Mucosa of stomach (tissue), 1 donor: ENCODE measurements around the gene VPS26A.
"Not testable (repeated sequence)": the region's sequence is repeated elsewhere in the genome, so short reads cannot be mapped to it uniquely, and the experiment has no call there.

Source experiments
- H3K27me3 ChIP-seq: one replicate; pipeline ENCODE4 v1.7.0; 2013; ENCODE audit warnings: mild to moderate bottlenecking, low read length; ENCODE audit not compliant: control insufficient read depth, insufficient read depth
- H3K36me3 ChIP-seq: one replicate; pipeline ENCODE4 v1.7.0; 2013; ENCODE audit warnings: low read length; ENCODE audit not compliant: control insufficient read depth, insufficient read depth
- H3K4me1 ChIP-seq: one replicate; pipeline ENCODE4 v1.7.0; 2013; ENCODE audit warnings: mild to moderate bottlenecking, low read length; ENCODE audit not compliant: control insufficient read depth, insufficient read depth
- H3K4me3 ChIP-seq: one replicate; pipeline ENCODE4 v1.7.0; 2013; ENCODE audit warnings: low read length
- H3K9ac ChIP-seq: one replicate; pipeline ENCODE4 v1.7.0; 2013; ENCODE audit warnings: mild to moderate bottlenecking, low read length, moderate library complexity
- H3K9me3 ChIP-seq: one replicate; pipeline ENCODE4 v1.7.0; 2013; ENCODE audit warnings: mild to moderate bottlenecking, low read length, moderate library complexity; ENCODE audit not compliant: control insufficient read depth
- donor health status: Pancreatic carcinoma.

Gene VPS26A

GRCh38 chr10:69107699-69108098 lies 16.3 kb upstream of the VPS26A start:
- Histone ChIP-seq H3K9ac (no peak overlapping the region), H3K4me3 (no peak overlapping the region), H3K27me3 (no peaks in the 10 kb centered on the region), H3K9me3 (no peaks in the 10 kb centered on the region), H3K36me3 (no peaks in the 10 kb centered on the region), H3K4me1 (no peaks in the 10 kb centered on the region)

GRCh38 chr10:69119896-69120295 lies 4.1 kb upstream of the VPS26A start:
- H3K9ac ChIP-seq = no peak overlapping the region
- H3K4me3 ChIP-seq = no peak overlapping the region
- no peaks in the 10 kb centered on the region for H3K9me3 ChIP-seq
- H3K4me1 ChIP-seq = no peaks in the 10 kb centered on the region
- H3K27me3 ChIP-seq = no peaks in the 10 kb centered on the region
- no peaks in the 10 kb centered on the region for H3K36me3 ChIP-seq

GRCh38 chr10:69123306-69123746 lies 652 bp upstream of the VPS26A start:
- H3K27me3 ChIP-seq = no peaks in the 10 kb centered on the region
- H3K4me1 ChIP-seq = no peaks in the 10 kb centered on the region
- H3K36me3 ChIP-seq = no peaks in the 10 kb centered on the region
- H3K9ac ChIP-seq = peak overlapping the region; percentile 98
- peak overlapping the region; percentile 86 for H3K4me3 ChIP-seq
- no peaks in the 10 kb centered on the region for H3K9me3 ChIP-seq

GRCh38 chr10:69124563-69125268 lies 738 bp downstream of the VPS26A start:
- Histone ChIP-seq H3K4me3 (peak overlapping the region; percentile 77), H3K9ac (peak overlapping the region; percentile 98), H3K4me1 (no peaks in the 10 kb centered on the region), H3K27me3 (no peaks in the 10 kb centered on the region), H3K9me3 (no peaks in the 10 kb centered on the region), H3K36me3 (no peaks in the 10 kb centered on the region)

GRCh38 chr10:69125554-69125953 lies 1.6 kb downstream of the VPS26A start:
- H3K9ac ChIP-seq = peak overlapping the region; percentile 98
- H3K9me3 ChIP-seq = no peaks in the 10 kb centered on the region
- H3K4me3 ChIP-seq = no peak overlapping the region
- no peaks in the 10 kb centered on the region for H3K27me3 ChIP-seq
- H3K4me1 ChIP-seq = no peaks in the 10 kb centered on the region
- no peaks in the 10 kb centered on the region for H3K36me3 ChIP-seq

GRCh38 chr10:69130251-69130650 lies 6.3 kb downstream of the VPS26A start:
- Histone ChIP-seq H3K27me3 (no peaks in the 10 kb centered on the region), H3K4me1 (no peaks in the 10 kb centered on the region), H3K9ac (no peak overlapping the region), H3K36me3 (peaks cover 4% of the 10 kb centered on the region), H3K9me3 (no peaks in the 10 kb centered on the region), H3K4me3 (no peak overlapping the region)

GRCh38 chr10:69139961-69140360 lies 16.0 kb downstream of the VPS26A start:
- H3K4me3 ChIP-seq = no peak overlapping the region
- H3K27me3 ChIP-seq = no peaks in the 10 kb centered on the region
- no peaks in the 10 kb centered on the region for H3K36me3 ChIP-seq
- H3K4me1 ChIP-seq = no peaks in the 10 kb centered on the region
- H3K9me3 ChIP-seq = no peaks in the 10 kb centered on the region
- no peak overlapping the region for H3K9ac ChIP-seq

GRCh38 chr10:69141304-69141703 lies 17.3 kb downstream of the VPS26A start:
- H3K36me3 ChIP-seq = no peaks in the 10 kb centered on the region
- H3K9me3 ChIP-seq = no peaks in the 10 kb centered on the region
- no peak overlapping the region for H3K4me3 ChIP-seq
- no peaks in the 10 kb centered on the region for H3K27me3 ChIP-seq
- H3K9ac ChIP-seq = no peak overlapping the region
- no peaks in the 10 kb centered on the region for H3K4me1 ChIP-seq

- not testable (repeated sequence) for H3K4me3 ChIP-seq, H3K27me3 ChIP-seq, H3K36me3 ChIP-seq, H3K4me1 ChIP-seq, H3K9me3 ChIP-seq, H3K9ac ChIP-seq
Observed at GRCh38 chr10:69142074-69142473, 18.1 kb downstream of the VPS26A start.

- Histone ChIP-seq H3K4me1 (no peaks in the 10 kb centered on the region), H3K27me3 (no peaks in the 10 kb centered on the region), H3K36me3 (no peaks in the 10 kb centered on the region), H3K4me3 (no peak overlapping the region), H3K9ac (no peak overlapping the region), H3K9me3 (no peaks in the 10 kb centered on the region)
Observed at GRCh38 chr10:69142983-69143382, 19.0 kb downstream of the VPS26A start.

- H3K4me3 ChIP-seq = no peak overlapping the region
- H3K36me3 ChIP-seq = no peaks in the 10 kb centered on the region
- no peaks in the 10 kb centered on the region for H3K27me3 ChIP-seq
- H3K9me3 ChIP-seq = no peaks in the 10 kb centered on the region
- no peak overlapping the region for H3K9ac ChIP-seq
- H3K4me1 ChIP-seq = no peaks in the 10 kb centered on the region
Observed at GRCh38 chr10:69145329-69145728, 21.4 kb downstream of the VPS26A start.

- no peaks in the 10 kb centered on the region for H3K36me3 ChIP-seq
- H3K4me1 ChIP-seq = no peaks in the 10 kb centered on the region
- no peaks in the 10 kb centered on the region for H3K27me3 ChIP-seq
- no peak overlapping the region for H3K4me3 ChIP-seq
- H3K9ac ChIP-seq = no peak overlapping the region
- no peaks in the 10 kb centered on the region for H3K9me3 ChIP-seq
Observed at GRCh38 chr10:69145864-69146263, 21.9 kb downstream of the VPS26A start.

GRCh38 chr10:69146759-69147158 lies 22.8 kb downstream of the VPS26A start:
- Histone ChIP-seq H3K9ac (no peak overlapping the region), H3K4me3 (no peak overlapping the region), H3K27me3 (no peaks in the 10 kb centered on the region), H3K4me1 (no peaks in the 10 kb centered on the region), H3K9me3 (no peaks in the 10 kb centered on the region), H3K36me3 (no peaks in the 10 kb centered on the region)
